Measurements from ENCODE around the gene RIPOR1.
"Not testable (repeated sequence)": the region's sequence is repeated elsewhere in the genome, so short reads cannot be mapped to it uniquely, and the experiment has no call there.

The RIPOR1 gene

GRCh38 chr16:67531247-67531646 lies 2.6 kb downstream of the RIPOR1 start:
- Histone ChIP-seq H3K27me3 (no peaks in the 10 kb centered on the region), H3K9me3 (no peaks in the 10 kb centered on the region), H3K4me3 (ENCODE audit: low read depth, low read length) (no peak overlapping the region), H3K4me1 (0 out of 2 replicates have a peak, but pooled peaks cover 3% of the 10 kb centered on the region), H3K36me3 (no peaks in the 10 kb centered on the region)
- no peak for DNase-seq
- TF ChIP-seq CTCF (IDR thresholded peaks at IDR 0.05; ENCODE audit: low read depth, low read length), result no peak

GRCh38 chr16:67533024-67533560 lies 4.5 kb downstream of the RIPOR1 start:
- TF ChIP-seq CTCF (IDR thresholded peaks at IDR 0.05; ENCODE audit: low read depth, low read length), result no peak
- H3K4me3 ChIP-seq (ENCODE audit: low read depth, low read length), result no peak overlapping the region
- H3K4me1 ChIP-seq, result 0 out of 2 replicates have a peak, but pooled peaks cover 3% of the 10 kb centered on the region
- H3K36me3 ChIP-seq, result no peaks in the 10 kb centered on the region
- H3K9me3 ChIP-seq, result no peaks in the 10 kb centered on the region; the same call in 1 of the 2 replicates
- no peak for DNase-seq
- H3K27me3 ChIP-seq, result no peaks in the 10 kb centered on the region

GRCh38 chr16:67533987-67534386 lies 5.4 kb downstream of the RIPOR1 start:
- not testable (repeated sequence) for H3K27me3 ChIP-seq; H3K9me3 ChIP-seq; H3K36me3 ChIP-seq; H3K4me1 ChIP-seq; DNase-seq; H3K4me3 ChIP-seq (ENCODE audit: low read depth, low read length)

GRCh38 chr16:67534431-67534830 lies 5.8 kb downstream of the RIPOR1 start:
- Histone ChIP-seq H3K4me3 (ENCODE audit: low read depth, low read length) (no peak overlapping the region), H3K27me3 (no peaks in the 10 kb centered on the region), H3K36me3 (no peaks in the 10 kb centered on the region), H3K4me1 (no peaks in the 10 kb centered on the region), H3K9me3 (no peaks in the 10 kb centered on the region; the same call in 1 of the 2 replicates)
- no peak for DNase-seq
- no peak for TF ChIP-seq CTCF (IDR thresholded peaks at IDR 0.05; ENCODE audit: low read depth, low read length)

GRCh38 chr16:67535201-67535600 lies 6.6 kb downstream of the RIPOR1 start:
- Histone ChIP-seq H3K9me3 (no peaks in the 10 kb centered on the region; the same call in 1 of the 2 replicates), H3K4me1 (no peaks in the 10 kb centered on the region), H3K27me3 (no peaks in the 10 kb centered on the region), H3K36me3 (peaks cover 5% of the 10 kb centered on the region; the same call in 1 of the 2 replicates), H3K4me3 (ENCODE audit: low read depth, low read length) (no peak overlapping the region)
- no peak for DNase-seq
- TF ChIP-seq CTCF (IDR thresholded peaks at IDR 0.05; ENCODE audit: low read depth, low read length), result no peak

- Histone ChIP-seq H3K9me3 (no peaks in the 10 kb centered on the region; the same call in 1 of the 2 replicates), H3K4me1 (peaks cover 4% of the 10 kb centered on the region; the same call in 1 of the 2 replicates), H3K27me3 (no peaks in the 10 kb centered on the region), H3K36me3 (peaks cover 16% of the 10 kb centered on the region), H3K4me3 (ENCODE audit: low read depth, low read length) (peak overlapping the region; percentile 48)
- DNase-seq, result no peak
- TF ChIP-seq CTCF (IDR thresholded peaks at IDR 0.05; ENCODE audit: low read depth, low read length), result no peak
Measured at GRCh38 chr16:67537270-67537635, 8.6 kb downstream of the RIPOR1 start.
